D721Med (cell line): ENCODE results near the gene RACGAP1.

ENCODE experiments used
- DNase-seq: peaks from one replicate; pipeline ENCODE4 v3.0.0; 2011; ENCODE audit warnings: low spot score; ENCODE audit not compliant: insufficient read length
- FAIRE-seq: peaks from 2 replicates; lab custom pipeline; 2011; peaks lifted over from hg19 to GRCh38; lab: Jason Lieb, UNC
- CTCF ChIP-seq: IDR thresholded peaks from 2 replicates; pipeline ENCODE4 v1.5.1; 2012; ENCODE audit warnings: mild to moderate bottlenecking, control low read depth; ENCODE audit not compliant: insufficient read depth; ENCODE audit errors: missing control alignments

RACGAP1 gene

GRCh38 chr12:49969651-49970429 is 55.5 kb downstream of the RACGAP1 start:
- TF ChIP-seq CTCF = no peak
- no peak for FAIRE-seq

GRCh38 chr12:49969027-49969426 is 56.3 kb downstream of the RACGAP1 start:
- DNase-seq (no peak), FAIRE-seq (no peak)
- TF ChIP-seq CTCF = no peak

More at GRCh38 chr12:49969651-49970429, 55.5 kb downstream of the RACGAP1 start:
- no peak for DNase-seq

- no peak for FAIRE-seq
- peak; percentile 0 for DNase-seq
- no peak for TF ChIP-seq CTCF
These were observed 56.8 kb downstream of the RACGAP1 start for GRCh38 chr12:49968471-49968870.

- DNase-seq = peak; percentile 11
- no peak for TF ChIP-seq CTCF
- no peak for FAIRE-seq
These were observed 57.5 kb downstream of the RACGAP1 start for GRCh38 chr12:49967777-49968250.

GRCh38 chr12:49967042-49967776 is 58.1 kb downstream of the RACGAP1 start:
- FAIRE-seq (no peak), DNase-seq (peak; percentile 99)
- peak; percentile 92 for TF ChIP-seq CTCF

GRCh38 chr12:49966511-49967041 is 58.7 kb downstream of the RACGAP1 start:
- no peak for FAIRE-seq
- no peak for DNase-seq
- no peak for TF ChIP-seq CTCF
